HG02852 (cell line): ENCODE measurements around the gene SSH2.

Source experiments
- ATAC-seq: cut with Tn5 transposase; IDR thresholded peaks from one replicate; pipeline ENCODE4 v1.9.1; 2021; ENCODE audit warnings: mild to moderate bottlenecking, moderate library complexity; ENCODE audit not compliant: unreplicated experiment

The SSH2 gene

DNA sequence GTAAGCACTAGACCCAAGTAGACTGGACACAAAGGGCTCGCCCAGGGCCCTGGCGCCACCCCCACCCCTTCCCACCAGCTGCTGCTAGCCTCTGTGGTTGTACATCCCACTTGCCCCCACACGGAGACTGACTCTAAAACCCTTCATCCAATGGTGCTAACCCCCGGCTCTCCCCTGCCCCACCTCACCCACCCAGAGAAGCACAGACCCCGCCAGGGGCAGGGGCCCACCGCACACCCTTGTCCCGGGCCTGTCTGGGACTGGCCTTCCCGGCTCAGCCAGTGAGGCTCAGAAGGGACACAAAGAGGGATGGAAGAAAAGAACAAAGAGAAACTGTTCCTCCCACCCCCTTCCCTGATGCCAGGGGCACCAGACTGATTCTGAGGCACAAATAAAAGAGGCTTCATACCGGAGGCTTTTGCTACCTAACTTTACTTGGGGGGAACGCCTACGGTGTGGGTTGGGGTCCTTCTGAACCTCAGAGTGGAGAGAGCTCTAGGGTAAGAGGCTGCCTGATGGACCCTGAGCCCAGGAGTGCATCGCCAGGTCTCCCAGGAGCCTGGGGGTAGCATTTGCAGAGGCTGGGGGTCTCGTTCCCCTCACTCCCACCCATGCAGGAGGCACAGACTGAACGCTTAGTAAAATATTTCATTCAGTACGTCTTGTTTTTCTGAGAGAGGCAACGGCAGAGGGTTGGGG is 315.5 kb downstream of the SSH2 start:
- ATAC-seq, result no peak

DNA sequence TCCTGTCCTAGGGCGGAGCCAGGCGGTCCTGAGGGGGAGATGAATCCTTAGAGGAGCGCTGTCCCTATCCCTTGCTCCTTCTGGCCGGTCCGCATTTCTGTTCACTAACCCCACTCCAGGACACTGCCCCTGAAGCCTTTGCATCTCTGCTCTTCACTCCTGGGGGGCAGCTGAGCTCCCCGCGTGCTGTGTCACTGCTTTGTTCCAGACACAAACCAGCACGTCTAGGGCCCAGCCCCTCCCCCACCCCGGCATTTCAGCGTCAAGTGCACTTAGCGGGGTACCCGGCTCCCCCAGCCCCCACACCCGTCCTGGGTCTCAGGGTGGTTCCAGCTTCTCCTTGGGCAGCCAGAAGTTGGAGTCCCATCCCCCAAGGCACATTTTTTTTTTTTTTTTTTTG is 316.2 kb downstream of the SSH2 start:
- ATAC-seq, result no peak

DNA sequence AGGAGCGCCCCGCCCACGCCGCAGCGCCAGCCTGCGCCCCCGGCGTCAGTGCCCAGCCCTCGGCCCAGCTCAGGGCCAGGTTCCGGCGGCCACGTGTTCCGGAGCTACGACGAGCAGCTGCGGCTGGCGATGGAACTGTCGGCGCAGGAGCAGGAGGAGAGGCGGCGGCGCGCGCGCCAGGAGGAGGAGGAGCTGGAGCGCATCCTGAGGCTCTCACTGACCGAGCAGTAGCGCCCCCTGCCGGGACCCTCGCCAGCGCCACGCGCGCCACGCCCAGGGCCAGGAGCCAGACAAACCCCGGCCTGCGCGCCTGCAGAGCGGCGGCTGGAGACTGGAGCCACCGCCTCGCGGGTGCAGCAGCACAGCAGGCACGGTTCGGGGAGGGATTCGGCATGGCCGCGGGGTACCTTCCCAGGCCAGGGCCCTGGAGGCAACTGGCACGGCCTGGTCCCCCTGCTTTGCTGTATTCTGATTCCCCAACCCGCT is 316.6 kb downstream of the SSH2 start:
- ATAC-seq, result no peak

DNA sequence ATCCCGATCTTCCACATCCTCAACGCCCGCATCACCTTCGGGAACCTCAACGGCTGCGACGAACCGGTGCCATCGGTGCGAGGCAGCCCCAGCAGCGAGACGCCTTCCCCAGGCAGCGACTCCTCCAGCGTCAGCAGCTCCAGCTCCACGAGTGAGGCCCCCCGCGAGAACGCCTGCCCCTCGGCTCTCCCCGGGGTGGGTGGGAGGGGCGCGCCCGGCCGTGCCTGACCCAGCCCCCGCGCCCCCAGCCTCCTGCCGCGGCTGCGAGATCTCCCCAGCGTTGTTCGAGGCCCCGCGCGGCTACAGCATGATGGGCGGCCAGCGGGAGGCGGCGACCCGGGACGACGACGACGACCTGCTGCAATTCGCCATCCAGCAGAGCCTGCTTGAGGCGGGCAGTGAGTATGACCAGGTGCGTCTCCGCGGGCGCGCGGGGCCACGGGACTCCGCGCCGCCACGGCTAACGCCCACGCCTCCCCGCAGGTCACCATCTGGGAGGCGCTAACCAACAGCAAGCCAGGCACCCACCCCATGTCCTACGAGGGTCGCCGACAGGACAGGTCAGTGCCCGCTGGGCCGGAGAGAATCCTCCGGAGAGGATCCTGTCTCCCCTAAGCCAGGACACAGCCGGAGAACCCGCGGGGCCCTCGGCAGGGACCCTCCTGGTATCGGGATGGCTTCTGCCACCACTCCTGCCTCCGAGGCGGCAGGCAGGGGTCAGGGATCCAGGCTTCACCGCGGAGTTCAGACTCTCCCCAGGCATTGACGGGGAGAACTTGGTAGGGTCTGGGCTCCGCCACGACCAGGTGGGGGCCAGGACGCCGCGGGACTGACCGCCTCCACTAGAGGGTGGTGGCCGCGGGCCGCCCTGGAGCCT is 317.4 kb downstream of the SSH2 start:
- no peak for ATAC-seq

DNA sequence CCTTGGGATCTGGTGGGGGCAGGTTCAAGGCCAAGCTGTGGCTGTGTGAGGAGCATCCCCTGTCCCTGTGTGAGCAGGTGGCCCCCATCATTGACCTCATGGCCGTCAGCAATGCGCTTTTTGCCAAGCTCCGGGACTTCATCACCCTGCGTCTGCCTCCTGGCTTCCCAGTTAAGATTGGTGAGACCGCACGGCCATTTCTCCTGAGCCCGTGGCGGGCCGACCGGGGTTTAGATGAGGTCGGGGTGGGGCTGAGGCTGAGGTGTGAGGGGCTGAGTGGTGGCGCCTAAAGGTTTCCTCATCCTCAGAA is 318.0 kb downstream of the SSH2 start:
- ATAC-seq, result no peak

DNA sequence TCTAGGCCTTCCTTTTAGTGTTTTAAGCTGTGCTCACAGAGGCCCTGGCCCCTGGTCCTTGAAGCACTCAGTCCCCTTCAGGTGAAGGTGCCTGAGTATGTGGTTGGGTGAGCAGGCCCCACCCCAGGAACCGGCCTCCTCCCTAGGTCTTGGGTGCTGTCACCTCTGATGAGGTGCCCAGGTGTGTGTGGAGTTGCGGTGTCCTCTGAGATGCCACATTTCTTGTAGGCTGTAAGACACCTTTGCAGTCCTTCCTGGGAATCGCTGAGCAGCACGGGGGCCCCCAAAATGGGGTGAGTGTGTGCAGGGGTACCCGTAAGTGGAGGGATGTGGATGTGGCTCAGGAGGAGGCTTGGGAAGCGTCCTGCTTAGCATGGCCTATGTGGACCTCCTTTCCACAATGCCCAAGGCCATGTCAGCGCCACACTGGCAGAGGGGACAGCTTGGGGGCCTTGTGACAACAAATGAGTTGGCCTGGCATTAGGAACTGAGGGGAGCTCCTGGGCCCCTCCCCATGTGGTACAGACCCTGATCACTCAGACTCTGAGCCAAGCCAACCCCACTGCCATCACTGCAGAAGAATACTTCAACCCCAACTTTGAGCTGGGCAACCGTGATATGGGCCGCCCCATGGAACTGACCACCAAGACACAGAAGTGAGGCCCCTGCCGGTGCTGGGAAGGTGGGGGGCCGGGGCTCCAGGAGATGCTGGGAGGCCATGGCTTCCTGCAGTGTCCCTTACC is 318.5 kb downstream of the SSH2 start:
- ATAC-seq, result no peak

DNA sequence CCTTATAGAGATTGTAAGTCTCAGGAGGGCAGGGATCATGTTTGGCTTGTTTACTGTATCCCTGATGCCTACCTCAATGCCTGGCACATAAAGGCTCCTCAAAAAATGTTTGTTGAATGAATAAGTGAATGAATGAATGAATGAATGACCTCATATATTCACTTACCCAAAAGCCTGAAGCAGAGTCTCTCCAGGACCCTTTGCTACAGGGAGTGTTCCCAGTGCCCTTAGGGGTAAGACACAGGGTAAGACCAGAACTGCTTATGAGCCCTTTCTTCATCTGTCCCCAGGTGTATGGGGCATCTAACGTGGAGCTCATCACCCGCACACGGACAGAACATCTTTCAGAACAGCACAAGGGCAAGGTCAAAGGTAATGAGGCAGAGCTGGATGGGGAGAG is 319.6 kb downstream of the SSH2 start:
- ATAC-seq, result no peak

DNA sequence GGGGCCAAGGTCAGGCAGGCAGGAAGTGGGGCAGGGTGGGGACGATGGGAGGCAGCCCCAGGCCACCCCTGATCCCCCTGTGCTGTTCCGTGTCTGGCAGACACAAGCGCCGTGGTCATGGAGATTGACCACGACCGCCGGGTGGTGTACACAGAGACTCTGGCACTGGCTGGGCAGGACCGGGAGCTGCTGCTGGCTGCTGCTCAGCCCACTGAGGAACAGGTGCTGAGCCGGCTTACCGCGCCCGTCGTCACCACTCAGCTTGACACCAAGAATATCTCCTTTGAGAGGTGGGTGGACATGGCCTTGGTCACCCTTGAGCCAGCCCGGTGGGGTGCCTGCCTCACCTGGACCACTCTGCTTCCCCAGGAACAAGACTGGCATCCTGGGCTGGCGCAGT is 321.0 kb downstream of the SSH2 start:
- no peak for ATAC-seq

DNA sequence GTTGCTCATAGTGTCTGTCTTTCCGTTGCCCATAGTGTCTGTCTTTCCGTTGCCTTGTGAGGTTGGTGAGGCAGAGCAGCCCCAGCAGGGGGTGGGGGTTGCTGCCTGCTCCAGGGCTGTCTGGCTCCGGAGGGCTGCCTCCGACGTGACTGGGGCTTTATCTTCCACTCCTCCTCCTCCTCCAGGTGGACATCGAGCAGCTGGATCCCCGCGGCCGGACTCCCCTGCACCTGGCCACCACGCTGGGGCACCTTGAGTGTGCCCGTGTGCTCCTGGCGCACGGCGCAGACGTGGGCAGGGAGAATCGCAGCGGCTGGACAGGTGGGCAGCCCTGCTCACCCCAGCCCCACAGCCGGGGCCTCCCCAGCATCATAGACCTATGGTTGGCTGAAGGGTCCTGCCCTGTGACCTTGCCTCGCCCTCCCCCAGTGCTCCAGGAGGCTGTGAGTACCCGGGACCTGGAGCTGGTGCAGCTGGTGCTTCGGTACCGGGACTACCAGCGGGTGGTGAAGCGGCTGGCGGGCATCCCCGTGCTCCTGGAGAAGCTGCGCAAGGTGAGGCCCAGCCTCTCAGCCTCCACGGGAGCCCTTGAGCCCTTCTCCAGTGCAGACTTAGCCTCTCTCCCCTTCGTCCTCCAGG is 322.4 kb downstream of the SSH2 start:
- ATAC-seq, result no peak

DNA sequence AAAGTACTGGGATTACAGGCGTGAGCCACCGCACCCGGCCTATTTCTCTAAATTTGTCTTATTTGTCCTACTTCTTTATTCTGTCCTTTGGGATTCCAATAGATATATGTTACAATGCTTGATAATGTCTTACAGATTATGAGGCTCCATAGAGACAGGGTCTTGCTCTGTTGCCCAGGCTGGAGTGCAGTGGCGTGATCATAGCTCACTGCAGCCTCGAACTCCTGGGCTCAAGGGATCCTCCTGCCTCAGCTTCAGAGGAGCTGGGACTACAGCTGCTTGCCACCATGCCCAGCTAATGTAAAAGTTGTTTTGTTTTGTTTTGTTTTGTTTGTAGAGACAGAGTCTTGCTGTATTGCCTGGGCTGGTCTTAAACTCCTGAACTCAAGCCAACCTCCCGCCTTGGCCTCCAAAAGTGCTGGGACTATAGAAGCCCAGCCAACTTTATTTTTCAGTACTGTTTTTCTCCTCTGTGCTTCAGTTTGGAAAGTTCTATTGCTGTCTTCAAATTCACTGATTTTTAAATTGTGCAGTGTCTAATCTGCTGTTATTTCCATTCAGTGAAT is 326.8 kb downstream of the SSH2 start:
- ATAC-seq, result no peak

DNA sequence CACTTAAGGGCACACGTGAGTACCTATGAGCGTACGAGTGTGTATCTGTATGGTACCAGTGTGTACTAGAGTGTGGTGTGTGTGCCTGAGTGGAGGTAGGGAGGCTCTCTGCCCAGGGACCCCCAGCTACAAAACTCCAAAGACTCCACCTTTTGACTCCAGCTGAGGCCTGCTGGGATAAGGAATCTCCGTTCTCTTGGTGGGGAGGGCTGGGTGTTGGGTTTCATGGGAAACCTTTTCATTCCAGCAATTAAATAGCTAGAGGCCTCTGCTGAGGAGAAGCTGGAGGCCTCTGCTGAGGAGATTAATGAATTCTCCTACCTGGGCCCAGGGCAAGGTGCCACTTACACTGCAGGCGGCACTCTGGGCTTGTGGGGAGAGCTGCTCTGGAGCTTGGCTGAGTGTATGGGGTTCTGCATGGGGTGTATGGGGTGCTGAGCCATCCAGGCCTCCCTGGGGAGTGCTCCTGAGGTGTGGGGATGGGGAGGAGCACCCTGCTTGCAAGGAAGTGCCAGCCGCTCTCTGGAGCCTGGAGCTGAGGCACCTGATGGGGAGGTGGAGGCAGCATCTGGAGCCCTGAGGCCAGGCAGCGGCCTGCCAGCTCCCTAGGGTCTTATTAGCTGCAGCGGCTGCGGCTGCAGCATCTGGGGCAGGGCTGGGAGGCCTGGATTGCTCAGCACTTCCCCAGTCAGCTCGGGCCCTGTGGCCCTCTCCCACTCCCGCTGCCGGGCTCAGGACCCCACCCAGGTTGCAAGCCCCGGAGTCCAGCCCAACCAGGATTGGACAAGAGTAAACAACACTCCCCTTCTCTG is 332.5 kb downstream of the SSH2 start:
- ATAC-seq, result no peak

DNA sequence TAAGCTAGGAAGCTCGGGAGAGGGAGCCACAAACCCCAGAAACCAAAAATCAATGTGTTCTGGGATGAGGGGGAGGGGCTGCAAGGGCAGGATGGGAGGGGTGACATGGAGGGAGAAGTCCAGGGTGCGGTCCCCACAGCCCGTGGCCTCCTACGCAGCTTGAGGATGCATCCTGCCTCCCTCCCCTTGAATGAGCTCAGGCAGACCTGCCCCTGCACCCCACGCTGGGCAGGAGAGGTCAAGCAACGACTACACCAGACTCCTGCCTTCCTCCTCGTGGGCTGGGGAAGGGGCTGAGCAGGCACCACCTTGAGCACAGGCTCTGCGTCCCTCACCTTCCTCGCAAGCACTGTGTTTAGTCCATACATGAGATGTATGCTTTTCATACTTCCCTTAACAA is 333.2 kb downstream of the SSH2 start:
- ATAC-seq, result no peak

DNA sequence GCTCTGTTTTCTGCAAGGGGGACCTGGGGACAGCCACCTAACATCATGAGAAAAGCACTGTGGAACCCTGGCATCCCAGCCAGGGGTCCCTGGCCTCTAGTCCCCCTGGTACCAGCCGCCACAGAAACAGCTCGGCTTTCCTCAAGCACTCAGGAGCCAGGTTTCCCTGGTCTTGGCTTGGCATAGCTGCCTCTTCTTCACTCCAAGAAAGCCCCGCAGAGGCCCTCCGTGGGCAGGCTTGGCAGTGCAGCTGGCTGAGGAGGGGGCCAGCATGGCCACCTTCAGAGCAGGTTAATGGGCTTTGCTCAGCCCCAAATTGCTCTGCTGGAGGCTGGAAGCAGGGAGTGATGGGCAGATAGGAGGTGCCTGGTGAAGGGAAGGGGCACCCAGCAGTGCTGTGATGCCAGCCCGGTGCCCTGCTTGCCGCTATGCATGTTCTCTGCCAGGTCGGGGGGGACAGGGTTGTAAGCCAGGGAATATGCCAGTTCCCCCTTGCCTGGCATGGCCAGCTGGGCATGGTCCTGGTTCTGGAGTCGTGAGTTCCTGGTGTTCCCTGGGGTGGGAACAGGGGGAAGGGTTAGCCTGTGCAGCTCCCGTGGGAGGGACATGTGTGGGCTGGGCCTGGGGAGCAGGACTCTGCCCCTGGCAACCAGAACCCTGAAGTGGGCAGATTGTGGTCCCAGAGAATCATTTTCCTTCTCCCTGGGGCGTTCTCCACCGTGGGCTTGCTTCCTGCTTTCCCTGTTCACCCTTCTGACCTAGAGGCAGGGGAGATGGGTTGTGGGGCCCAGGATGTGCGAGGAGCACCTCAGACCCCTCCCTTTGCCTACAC is 333.9 kb downstream of the SSH2 start:
- no peak for ATAC-seq

DNA sequence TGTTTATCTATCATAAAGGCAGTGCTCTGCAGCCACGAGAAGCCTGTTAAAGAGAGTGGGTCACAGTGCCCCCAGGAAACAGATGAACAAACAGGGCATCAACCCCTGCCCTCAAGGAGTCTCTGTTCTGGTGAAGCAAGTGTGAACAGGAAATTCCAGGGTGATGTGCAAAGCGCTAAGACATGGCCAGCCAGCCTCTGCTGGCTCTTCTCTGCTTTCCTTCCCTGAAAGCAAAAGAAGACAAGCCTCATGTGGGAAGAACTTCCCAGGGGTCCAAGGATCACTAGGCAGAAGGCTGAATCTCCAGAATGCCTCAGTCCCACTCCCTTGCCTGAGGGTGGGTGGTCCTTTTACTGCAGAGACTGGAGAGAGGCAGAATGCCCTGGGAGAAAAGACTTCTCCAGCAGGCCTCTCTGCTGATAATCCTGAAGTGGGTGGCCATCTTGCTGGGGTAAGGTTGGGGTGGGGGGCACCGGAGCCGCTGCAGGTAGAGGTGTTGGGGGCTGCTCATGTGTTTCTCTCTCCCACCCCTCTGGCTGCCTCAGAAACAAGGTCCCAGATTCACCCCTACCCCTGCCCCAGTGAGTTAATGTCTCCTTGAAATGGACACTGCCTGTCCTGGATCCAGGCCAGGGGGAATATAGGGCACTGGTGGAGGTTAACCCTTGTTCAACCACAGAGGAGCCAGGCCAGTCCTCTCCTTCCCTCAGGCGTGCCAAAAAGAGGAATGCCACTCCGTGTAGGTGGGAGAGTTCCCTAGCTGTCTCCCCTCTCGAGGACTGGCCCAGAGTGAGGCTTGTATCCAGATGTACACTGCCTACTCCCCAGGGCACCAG is 334.7 kb downstream of the SSH2 start:
- no peak for ATAC-seq

DNA sequence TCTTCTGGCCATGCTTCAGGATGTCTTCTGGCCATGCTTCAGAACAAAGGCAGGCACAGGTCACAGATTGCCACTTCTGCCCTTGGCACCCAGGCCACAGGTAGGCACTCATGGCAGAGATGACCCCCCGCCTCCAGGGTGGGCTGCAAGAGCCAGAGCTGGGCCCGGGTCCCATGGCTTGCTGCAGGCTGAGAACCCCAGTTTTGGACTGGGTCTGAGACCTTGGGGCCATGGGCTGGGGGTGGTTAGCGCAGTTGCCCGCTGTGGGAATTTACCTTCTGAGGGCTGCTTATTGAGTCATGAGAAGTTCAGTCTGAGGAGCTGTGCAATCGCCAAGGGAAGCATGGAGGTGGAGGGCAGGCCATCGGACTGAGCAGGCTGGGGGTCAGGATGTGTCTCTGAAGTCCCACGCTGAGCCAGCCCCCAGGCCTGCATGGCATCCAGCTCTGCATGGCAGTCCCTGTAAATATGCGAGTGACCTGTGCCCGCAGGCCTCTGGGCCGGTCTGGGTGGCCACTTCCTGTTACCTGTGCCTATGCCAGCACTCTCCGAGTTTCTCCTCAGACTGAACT is 335.4 kb downstream of the SSH2 start:
- ATAC-seq, result no peak

DNA sequence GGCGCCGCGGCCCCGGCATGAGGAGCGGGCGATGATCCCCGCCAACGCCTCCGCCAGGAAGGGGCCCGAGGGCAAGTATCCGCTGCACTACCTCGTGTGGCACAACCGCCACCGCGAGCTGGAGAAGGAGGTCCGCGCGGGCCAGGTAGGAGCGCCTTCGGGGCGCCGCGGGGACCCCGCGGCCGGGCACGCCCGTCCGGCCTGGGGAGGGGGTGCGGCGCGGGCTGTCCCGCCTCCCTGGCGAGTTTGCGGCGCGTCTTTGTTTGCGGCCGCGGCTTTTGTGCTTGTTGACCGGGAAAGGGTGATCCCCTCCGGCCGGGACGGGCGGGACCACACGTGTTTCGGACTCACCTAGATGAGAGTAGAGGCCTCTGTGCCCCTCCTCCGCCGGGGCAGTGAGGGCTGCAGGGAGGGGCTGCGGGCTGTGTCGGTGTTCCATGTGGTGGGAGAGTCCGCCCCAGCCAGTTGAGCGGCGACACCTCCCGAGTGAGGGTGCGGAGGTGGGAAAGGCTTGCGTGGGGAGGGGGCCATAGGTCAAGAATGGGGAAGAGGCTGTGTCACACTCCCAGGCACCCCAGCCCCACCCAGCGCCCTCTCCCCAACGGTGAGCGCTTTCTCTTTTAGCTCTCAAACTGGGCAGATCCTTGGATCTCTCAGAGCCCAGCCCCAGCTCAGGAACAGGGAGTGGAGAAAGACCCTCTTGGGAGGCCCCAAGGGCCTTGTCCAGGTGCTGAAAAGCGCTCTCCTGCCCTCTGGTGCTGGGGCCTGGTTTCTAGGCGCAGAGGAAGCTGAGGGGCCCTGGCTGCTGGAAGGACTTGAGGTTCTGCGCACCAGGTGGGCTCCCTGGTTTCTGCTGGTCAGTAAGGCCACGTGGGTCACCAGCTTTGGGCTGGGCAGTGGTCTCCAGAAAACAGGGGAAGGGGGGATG is 336.2 kb downstream of the SSH2 start:
- ATAC-seq, result no peak
